Measurements from ENCODE around the gene SPPL2B. TPM values are rescaled to one million over a fixed set of nuclear protein-coding genes. Genes with fewer than 3 reads are reported as not detected.

Gene SPPL2B
- total RNA-seq, 1 experiment from 2014 or later: 76.0 TPM

DNA sequence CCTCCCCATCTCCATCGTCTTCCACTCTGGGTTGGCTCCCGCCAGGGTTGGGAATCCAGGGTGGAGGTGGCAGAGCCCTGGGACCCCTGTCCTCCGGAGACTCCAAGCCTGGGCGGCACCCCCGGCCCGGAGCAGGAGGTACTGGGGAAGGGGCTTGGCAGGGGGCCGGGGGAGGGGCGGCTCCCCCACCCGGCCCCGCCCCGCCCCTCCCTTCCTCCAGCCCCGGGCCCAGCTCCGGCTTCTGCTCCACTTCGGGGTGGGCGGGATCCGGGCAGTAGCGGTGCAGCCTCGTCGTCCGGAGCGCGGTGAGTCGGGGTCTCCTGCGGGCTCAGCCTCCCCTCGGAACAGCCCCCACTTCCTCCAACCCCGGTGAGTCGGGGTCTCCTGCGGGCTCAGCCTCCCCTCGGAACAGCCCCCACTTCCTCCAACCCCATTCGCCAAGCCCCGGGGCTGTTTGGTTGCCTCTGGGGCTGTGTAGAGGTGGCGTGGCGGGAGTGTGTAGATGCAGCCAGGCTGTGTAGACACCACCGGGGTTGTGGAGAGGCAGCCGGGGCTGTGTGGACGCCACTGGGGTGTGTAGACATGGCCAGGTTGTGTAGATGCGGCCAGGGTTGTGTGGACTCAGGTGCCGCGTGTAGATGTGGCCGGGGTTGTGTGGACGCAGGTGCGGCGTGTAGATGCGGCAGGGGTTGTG lies 31.7 kb downstream of the SPPL2B start, which contains the start of gene TMPRSS9:
TSS of gene TMPRSS9 (plus strand) at position 274 of the 694 bp plus-strand sequence. CDS start 29,521 bp downstream, outside the sequence.
- H3K9me3 ChIP-seq (ENCODE audit: control insufficient read depth, insufficient read depth, low read depth, low read length): no peaks in the 10 kb centered on the region
- ATAC-seq (peak; percentile 55), DNase-seq (ENCODE audit: low read depth, low spot score) (no peak)
- H3K27me3 ChIP-seq (ENCODE audit: control insufficient read depth, insufficient read depth, low read length): no peaks in the 10 kb centered on the region; the same call in 1 of the 2 replicates
- no peak for TF ChIP-seq SIN3A (IDR thresholded peaks at IDR 0.05; ENCODE audit: borderline replicate concordance, insufficient read depth, low read depth, low read length)
- no peak for TF ChIP-seq TCF7L2 (IDR thresholded peaks at IDR 0.05; ENCODE audit: low read depth, low read length)
- TF ChIP-seq POLR2AphosphoS5 (IDR thresholded peaks at IDR 0.05; ENCODE audit: low read depth, low read length): no peak
- TF ChIP-seq, protein P1, sequence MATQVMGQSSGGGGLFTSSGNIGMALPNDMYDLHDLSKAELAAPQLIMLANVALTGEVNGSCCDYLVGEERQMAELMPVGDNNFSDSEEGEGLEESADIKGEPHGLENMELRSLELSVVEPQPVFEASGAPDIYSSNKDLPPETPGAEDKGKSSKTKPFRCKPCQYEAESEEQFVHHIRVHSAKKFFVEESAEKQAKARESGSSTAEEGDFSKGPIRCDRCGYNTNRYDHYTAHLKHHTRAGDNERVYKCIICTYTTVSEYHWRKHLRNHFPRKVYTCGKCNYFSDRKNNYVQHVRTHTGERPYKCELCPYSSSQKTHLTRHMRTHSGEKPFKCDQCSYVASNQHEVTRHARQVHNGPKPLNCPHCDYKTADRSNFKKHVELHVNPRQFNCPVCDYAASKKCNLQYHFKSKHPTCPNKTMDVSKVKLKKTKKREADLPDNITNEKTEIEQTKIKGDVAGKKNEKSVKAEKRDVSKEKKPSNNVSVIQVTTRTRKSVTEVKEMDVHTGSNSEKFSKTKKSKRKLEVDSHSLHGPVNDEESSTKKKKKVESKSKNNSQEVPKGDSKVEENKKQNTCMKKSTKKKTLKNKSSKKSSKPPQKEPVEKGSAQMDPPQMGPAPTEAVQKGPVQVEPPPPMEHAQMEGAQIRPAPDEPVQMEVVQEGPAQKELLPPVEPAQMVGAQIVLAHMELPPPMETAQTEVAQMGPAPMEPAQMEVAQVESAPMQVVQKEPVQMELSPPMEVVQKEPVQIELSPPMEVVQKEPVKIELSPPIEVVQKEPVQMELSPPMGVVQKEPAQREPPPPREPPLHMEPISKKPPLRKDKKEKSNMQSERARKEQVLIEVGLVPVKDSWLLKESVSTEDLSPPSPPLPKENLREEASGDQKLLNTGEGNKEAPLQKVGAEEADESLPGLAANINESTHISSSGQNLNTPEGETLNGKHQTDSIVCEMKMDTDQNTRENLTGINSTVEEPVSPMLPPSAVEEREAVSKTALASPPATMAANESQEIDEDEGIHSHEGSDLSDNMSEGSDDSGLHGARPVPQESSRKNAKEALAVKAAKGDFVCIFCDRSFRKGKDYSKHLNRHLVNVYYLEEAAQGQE (IDR thresholded peaks at IDR 0.05; ENCODE audit: insufficient read depth in 1 of 2, low read depth in 2 of 2, low read length in 1 of 2): no peak
- TF ChIP-seq, protein P2, sequence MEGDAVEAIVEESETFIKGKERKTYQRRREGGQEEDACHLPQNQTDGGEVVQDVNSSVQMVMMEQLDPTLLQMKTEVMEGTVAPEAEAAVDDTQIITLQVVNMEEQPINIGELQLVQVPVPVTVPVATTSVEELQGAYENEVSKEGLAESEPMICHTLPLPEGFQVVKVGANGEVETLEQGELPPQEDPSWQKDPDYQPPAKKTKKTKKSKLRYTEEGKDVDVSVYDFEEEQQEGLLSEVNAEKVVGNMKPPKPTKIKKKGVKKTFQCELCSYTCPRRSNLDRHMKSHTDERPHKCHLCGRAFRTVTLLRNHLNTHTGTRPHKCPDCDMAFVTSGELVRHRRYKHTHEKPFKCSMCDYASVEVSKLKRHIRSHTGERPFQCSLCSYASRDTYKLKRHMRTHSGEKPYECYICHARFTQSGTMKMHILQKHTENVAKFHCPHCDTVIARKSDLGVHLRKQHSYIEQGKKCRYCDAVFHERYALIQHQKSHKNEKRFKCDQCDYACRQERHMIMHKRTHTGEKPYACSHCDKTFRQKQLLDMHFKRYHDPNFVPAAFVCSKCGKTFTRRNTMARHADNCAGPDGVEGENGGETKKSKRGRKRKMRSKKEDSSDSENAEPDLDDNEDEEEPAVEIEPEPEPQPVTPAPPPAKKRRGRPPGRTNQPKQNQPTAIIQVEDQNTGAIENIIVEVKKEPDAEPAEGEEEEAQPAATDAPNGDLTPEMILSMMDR (IDR thresholded peaks at IDR 0.05): no peak
- no peaks in the 10 kb centered on the region; the same call in 1 of the 2 replicates for H3K4me1 ChIP-seq (ENCODE audit: control insufficient read depth, insufficient read depth, low read length)
- no TSS peak for BruUV-seq (replicated peaks)
- ChIA-PET CTCF (interaction anchor here (0.5 kb wide), 1 partner anchor 15 kb away, joined by 4 read pairs; no protein-coding TSS in a partner anchor), POLR2A (interaction anchor here (0.6 kb wide), 1 partner anchor 39 kb away, joined by 5 read pairs; no protein-coding TSS in a partner anchor)
- intact Hi-C loops (cut with micrococcal nuclease; ENCODE audit: unreplicated experiment): no loop called here
- no peak within 1 kb of the TSS for H3K27ac ChIP-seq (ENCODE audit: low read length)
- no peaks in the 10 kb centered on the region for H3K36me3 ChIP-seq (ENCODE audit: control insufficient read depth, insufficient read depth, low read length)
- in situ Hi-C loops (cut with HindIII; ENCODE audit: low pct_unique_long_range_greater_than_20kb, low sequenced_read_pairs): no loop called here
- H3K4me3 ChIP-seq (ENCODE audit: low read depth in 2 of 2, low read length in 2 of 2): no peak within 1 kb of the TSS

DNA sequence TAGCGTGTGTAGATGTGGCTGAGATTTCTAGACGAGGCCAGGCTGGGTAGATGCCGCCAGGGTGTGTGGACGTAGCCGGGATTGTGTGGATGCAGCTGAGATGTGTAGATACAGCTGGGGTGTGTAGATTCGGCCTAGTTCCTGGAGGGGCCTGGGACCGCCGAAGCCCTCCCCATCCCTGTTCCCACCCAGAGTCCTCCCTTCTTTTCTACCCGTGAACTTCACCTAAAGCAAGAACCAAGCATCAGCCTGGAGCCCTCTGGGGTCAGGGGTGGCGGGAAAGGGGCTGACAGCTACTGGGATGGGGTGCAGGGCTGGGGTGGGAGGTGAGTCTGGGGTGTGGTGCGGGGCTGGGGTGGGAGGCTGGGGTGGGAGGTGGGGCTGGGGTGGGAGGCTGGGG lies 32.3 kb downstream of the SPPL2B start:
- H3K4me3 ChIP-seq (ENCODE audit: low read depth in 2 of 2, low read length in 2 of 2): no peak overlapping the region
- H3K27me3 ChIP-seq (ENCODE audit: control insufficient read depth, insufficient read depth, low read length): no peaks in the 10 kb centered on the region; the same call in 1 of the 2 replicates
- ChIA-PET CTCF (no interaction called here), POLR2A (interaction anchor here (0.6 kb wide), 1 partner anchor 54 kb away, joined by 11 read pairs; no protein-coding TSS in a partner anchor)
- intact Hi-C loops (cut with micrococcal nuclease; ENCODE audit: unreplicated experiment) (no loop called here), in situ Hi-C loops (cut with HindIII; ENCODE audit: low pct_unique_long_range_greater_than_20kb, low sequenced_read_pairs) (no loop called here)
- peak; percentile 49 for ATAC-seq
- no peaks in the 10 kb centered on the region; the same call in 1 of the 2 replicates for H3K4me1 ChIP-seq (ENCODE audit: control insufficient read depth, insufficient read depth, low read length)
- no peaks in the 10 kb centered on the region for H3K9me3 ChIP-seq (ENCODE audit: control insufficient read depth, insufficient read depth, low read depth, low read length)
- H3K27ac ChIP-seq (ENCODE audit: low read length): no peak overlapping the region
- no peaks in the 10 kb centered on the region for H3K36me3 ChIP-seq (ENCODE audit: control insufficient read depth, insufficient read depth, low read length)
- TF ChIP-seq, protein P2 (IDR thresholded peaks at IDR 0.05): no peak
- no peak for TF ChIP-seq POLR2AphosphoS5 (IDR thresholded peaks at IDR 0.05; ENCODE audit: low read depth, low read length)
- no peak for TF ChIP-seq SIN3A (IDR thresholded peaks at IDR 0.05; ENCODE audit: borderline replicate concordance, insufficient read depth, low read depth, low read length)
- TF ChIP-seq, protein P1 (IDR thresholded peaks at IDR 0.05; ENCODE audit: insufficient read depth in 1 of 2, low read depth in 2 of 2, low read length in 1 of 2): no peak
- no peak for TF ChIP-seq TCF7L2 (IDR thresholded peaks at IDR 0.05; ENCODE audit: low read depth, low read length)
- no TSS peak for BruUV-seq (replicated peaks)
- no peak for DNase-seq (ENCODE audit: low read depth, low spot score)

Data from Panc1 (cell line).